ENCODE data around the gene PSD. TPM values are rescaled to one million over a fixed set of nuclear protein-coding genes. Genes with fewer than 3 reads are reported as not detected.
"Not testable (repeated sequence)": the region's sequence is repeated elsewhere in the genome, so short reads cannot be mapped to it uniquely, and the experiment has no call there.

Gene PSD
- total and polyA plus RNA-seq, 5 experiments from 2014 or later = 4.9 to 13.3 (median 5.9) TPM

DNA sequence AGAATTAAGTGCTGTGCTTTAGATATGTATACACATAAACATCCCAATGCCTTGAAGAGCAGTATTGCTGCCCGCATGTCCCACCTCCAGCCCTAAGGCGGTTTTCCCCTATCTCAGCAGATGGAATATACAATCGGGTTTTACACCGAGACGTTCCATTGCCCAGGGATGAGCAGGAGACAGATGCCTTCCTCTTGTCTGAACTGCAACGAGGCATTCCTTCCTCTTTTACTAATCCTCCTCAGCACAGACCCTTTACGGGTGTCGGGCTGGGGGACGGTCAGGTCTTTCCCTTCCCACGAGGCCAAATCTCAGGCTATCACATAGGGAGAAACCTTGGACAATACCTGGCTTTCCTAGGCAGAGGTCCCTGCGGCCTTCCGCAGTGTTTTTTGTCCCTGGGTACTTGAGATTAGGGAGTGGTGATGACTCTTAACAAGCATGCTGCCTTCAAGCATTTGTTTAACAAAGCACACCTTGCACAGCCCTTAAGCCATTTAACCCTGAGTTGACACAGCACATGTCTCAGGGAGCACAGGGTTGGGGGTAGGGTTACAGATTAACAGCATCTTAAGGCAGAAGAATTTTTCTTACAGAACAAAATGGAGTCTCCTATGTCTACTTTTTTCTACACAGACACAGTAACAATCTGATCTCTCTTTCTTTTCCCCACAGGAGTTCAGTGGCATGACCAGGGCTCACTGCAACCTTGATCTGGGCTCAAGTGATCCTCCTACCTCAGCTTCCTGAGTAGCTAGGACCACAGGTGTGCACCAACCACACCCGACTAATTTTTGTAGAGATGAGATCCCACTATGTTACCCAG, 36.3 kb upstream of the PSD start:
- Mint-ChIP-seq H3K36me3 (peaks cover 0 to 22% (median 3%) of the 10 kb centered on the region in 3 donors), H3K4me3 (peak overlapping the region in 1 of 10 donors; percentile 11), H3K27ac (peak overlapping the region in 6 of 10 donors; percentile 33 to 85 (median 66)), H3K4me1 (peaks cover 12 to 32% (median 21%) of the 10 kb centered on the region in 4 donors)
- ATAC-seq, H3K9me3 Mint-ChIP-seq, H3K27me3 Mint-ChIP-seq, POLR2A ChIA-PET, DNase-seq: not testable (repeated sequence)

DNA sequence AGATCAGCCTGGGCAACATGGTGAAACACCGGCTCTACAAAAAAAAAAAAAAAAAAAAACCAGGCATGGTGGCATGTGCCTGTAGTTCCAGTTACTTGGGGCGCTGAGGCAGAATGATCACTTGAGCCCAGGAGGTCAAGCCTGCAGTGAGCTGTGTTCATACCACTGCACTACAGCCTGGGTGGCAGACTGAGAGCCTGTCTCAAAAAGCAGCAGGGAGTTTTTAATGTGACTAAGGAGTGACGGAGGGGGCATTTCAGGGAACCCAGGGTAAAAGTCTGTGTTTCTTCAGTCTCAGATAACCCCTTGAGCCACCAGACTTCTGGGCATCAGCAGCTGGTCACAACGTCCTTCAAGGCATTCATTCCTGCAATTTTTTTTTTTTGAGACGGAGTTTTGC, 34.9 kb upstream of the PSD start:
- ATAC-seq = no peak
- peak overlapping the region in 3 of 10 donors; percentile 55 to 81 (median 65) for H3K27ac Mint-ChIP-seq
- peaks cover 0 to 22% (median 3%) of the 10 kb centered on the region in 3 donors for H3K36me3 Mint-ChIP-seq
- no peak for DNase-seq
- H3K9me3 Mint-ChIP-seq = no peaks in the 10 kb centered on the region
- POLR2A ChIA-PET = interaction anchor here (0.6 to 6.9 kb wide), 5 partner anchors 18 to 52 kb away, joined by 3 to 184 read pairs (median 59); partner anchors contain the start of genes CUEDC2 and FBXL15
- no peak overlapping the region for H3K4me3 Mint-ChIP-seq
- no peaks in the 10 kb centered on the region for H3K27me3 Mint-ChIP-seq
- H3K4me1 Mint-ChIP-seq = peaks cover 10 to 36% (median 31%) of the 10 kb centered on the region in 4 donors

GRCh38 chr10:102452672-102453340, 34.2 kb upstream of the PSD start:
- peak overlapping the region; percentile 5 to 89 (median 76) for H3K4me3 Mint-ChIP-seq
- DNase-seq = no peak
- ATAC-seq = no peak
- POLR2A ChIA-PET = interaction anchor here (0.6 to 6.9 kb wide), 7 partner anchors 16 to 56 kb away, joined by 3 to 184 read pairs (median 59); partner anchors contain the start of genes CUEDC2, FBXL15 and NFKB2
- H3K4me1 Mint-ChIP-seq = peaks cover 10 to 34% (median 31%) of the 10 kb centered on the region in 4 donors
- no peaks in the 10 kb centered on the region for H3K27me3 Mint-ChIP-seq
- H3K9me3 Mint-ChIP-seq = no peaks in the 10 kb centered on the region
- peaks cover 0 to 22% (median 3%) of the 10 kb centered on the region in 3 donors for H3K36me3 Mint-ChIP-seq
- peak overlapping the region; percentile 9 to 83 (median 70) for H3K27ac Mint-ChIP-seq

DNA sequence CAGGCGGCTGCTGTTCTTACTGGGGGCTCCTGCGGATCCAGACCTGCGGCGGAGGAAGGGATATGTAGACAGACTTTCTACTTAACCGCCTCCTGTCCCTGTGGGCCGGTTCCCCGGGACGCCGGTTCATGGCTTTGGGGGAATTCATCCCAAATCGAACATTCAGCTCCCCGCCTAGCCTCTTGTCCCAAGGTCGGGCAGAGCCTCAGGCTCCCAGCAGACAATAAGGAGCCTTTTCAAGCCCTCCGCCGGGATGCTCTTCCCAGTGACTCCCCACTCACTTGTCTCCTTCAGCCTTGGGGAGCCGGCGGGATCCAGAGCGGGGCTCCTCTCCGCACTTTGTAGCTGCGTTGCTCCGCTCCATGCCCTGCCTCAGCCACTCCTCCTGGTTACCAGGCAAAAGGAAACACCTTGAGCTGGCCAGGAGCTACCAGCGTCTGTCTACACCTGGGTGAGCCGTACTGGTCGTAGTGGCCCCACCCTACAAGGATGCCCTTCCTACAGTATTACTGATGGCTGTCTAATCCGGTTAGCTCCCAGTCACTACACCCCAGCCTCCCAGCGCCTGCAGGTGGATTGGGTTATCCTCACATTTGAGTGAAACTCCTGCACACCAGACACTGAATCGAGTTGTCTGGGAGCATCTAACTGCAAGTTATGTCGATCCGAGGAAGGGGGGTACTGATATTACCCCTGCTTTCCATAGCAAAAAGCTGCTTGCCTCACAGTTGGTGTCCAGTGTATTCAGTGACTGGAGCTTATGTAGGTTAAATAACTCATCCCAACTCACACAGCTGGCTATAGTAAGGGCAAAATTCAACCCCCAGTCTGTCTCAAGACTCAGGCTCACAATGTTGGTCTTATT, 32.8 kb upstream of the PSD start, which contains the start of gene C10orf95:
C10orf95 (minus strand) TSS at position 439 of the 865 bp plus-strand sequence. CDS start 450 bp downstream, outside the sequence.
- no peak for ATAC-seq
- Mint-ChIP-seq H3K27ac (peak within 1 kb of the TSS; percentile 67 to 92 (median 86)), H3K4me1 (peaks cover 10 to 32% (median 28%) of the 10 kb centered on the region in 4 donors), H3K27me3 (no peaks in the 10 kb centered on the region), H3K36me3 (peaks cover 0 to 22% (median 2%) of the 10 kb centered on the region in 3 donors), H3K9me3 (no peaks in the 10 kb centered on the region), H3K4me3 (peak within 1 kb of the TSS; percentile 80 to 96 (median 88))
- peak in 1 of 10 donors; percentile 9 for DNase-seq
- POLR2A ChIA-PET = interaction anchor here (0.7 to 6.9 kb wide), 25 partner anchors 9 to 1421 kb away, joined by 3 to 184 read pairs (median 6); partner anchors contain the start of genes ACTR1A, CUEDC2, FBXL15 and GBF1

DNA sequence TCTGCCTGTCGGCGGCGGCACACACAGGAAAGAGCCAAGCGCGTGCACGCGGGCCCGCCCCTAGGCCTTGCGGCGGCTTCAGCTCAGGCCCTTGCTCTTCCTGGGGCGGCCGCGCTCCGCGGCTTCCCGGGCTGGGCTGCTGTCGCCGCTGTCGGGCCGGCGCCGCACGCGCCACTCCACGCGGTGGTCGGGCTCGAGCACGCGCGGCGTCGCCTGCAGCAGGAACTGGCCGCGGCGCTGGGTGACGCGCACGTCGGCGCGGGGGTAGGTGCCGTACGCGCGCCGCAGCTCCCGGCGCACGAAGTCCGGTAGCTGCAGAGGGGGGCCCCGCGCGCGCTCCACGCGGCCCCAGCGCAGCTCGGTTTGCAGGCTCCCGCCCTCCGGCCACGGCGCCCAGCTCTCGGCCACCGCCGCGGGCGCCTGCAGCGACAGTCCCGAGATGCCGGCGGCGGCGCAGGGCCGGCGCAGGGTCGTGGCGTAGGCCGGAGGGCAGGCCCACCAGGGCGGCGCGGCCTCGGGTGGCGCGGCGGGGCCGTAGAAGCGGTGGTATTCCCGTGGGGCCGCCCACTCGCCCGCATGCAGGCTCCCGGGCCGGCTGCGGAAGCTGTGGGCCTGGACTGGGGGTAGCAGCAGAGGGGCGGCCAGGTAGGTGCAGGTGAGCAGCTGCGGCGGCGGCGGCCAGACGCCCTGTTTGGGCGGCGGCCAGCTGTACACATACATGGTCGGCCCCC, 32.0 kb upstream of the PSD start:
- H3K4me3 Mint-ChIP-seq = peak overlapping the region; percentile 89 to 97 (median 93)
- POLR2A ChIA-PET = interaction anchor here (0.9 to 6.9 kb wide), 27 partner anchors 10 to 632 kb away, joined by 3 to 184 read pairs (median 6); partner anchors contain the start of genes ACTR1A, CUEDC2, FBXL15 and GBF1
- ATAC-seq = peak; percentile 86 to 87

GRCh38 chr10:102450124-102450373, 31.5 kb upstream of the PSD start:
- Mint-ChIP-seq H3K9me3 (no peaks in the 10 kb centered on the region), H3K36me3 (peaks cover 0 to 16% (median 0%) of the 10 kb centered on the region in 3 donors), H3K4me1 (peaks cover 10 to 31% (median 27%) of the 10 kb centered on the region in 4 donors), H3K4me3 (peak overlapping the region; percentile 89 to 97 (median 93)), H3K27ac (peak overlapping the region; percentile 79 to 98 (median 95)), H3K27me3 (no peaks in the 10 kb centered on the region)
- POLR2A ChIA-PET = interaction anchor here (0.9 to 6.9 kb wide), 27 partner anchors 9 to 631 kb away, joined by 3 to 184 read pairs (median 6); partner anchors contain the start of genes ACTR1A, CUEDC2, FBXL15 and GBF1
- DNase-seq (no peak), ATAC-seq (no peak)

More for the DNA sequence above, 32.0 kb upstream of the PSD start:
- Mint-ChIP-seq H3K9me3 (no peaks in the 10 kb centered on the region), H3K27ac (peak overlapping the region; percentile 79 to 98 (median 95)), H3K36me3 (peaks cover 0 to 20% (median 0%) of the 10 kb centered on the region in 3 donors), H3K4me1 (peaks cover 10 to 32% (median 28%) of the 10 kb centered on the region in 4 donors), H3K27me3 (no peaks in the 10 kb centered on the region)
- peak; percentile 85 to 95 (median 88) for DNase-seq

- peak; percentile 70 to 93 (median 82) for DNase-seq
- ATAC-seq = peak; percentile 64 to 68
- no peaks in the 10 kb centered on the region for H3K9me3 Mint-ChIP-seq
- peaks cover 0 to 16% (median 0%) of the 10 kb centered on the region in 3 donors for H3K36me3 Mint-ChIP-seq
- H3K4me3 Mint-ChIP-seq = peak overlapping the region; percentile 89 to 97 (median 93)
- peaks cover 12 to 32% (median 26%) of the 10 kb centered on the region in 4 donors for H3K4me1 Mint-ChIP-seq
- no peaks in the 10 kb centered on the region for H3K27me3 Mint-ChIP-seq
- peak overlapping the region; percentile 79 to 98 (median 95) for H3K27ac Mint-ChIP-seq
- POLR2A ChIA-PET = interaction anchor here (1.0 to 6.9 kb wide), 24 partner anchors 8 to 631 kb away, joined by 3 to 184 read pairs (median 7); partner anchors contain the start of genes ACTR1A, CUEDC2, FBXL15 and NFKB2
Measured at GRCh38 chr10:102449321-102450123, 30.9 kb upstream of the PSD start.

- H3K9me3 Mint-ChIP-seq = no peaks in the 10 kb centered on the region
- POLR2A ChIA-PET = no interaction called here
- no peaks in the 10 kb centered on the region for H3K27me3 Mint-ChIP-seq
- peaks cover 0 to 3% (median 0%) of the 10 kb centered on the region in 3 donors for H3K36me3 Mint-ChIP-seq
- H3K4me1 Mint-ChIP-seq = peaks cover 7 to 19% (median 10%) of the 10 kb centered on the region in 4 donors
- H3K4me3 Mint-ChIP-seq = no peak overlapping the region
- DNase-seq = no peak
- no peak overlapping the region for H3K27ac Mint-ChIP-seq
- no peak for ATAC-seq
Measured at GRCh38 chr10:102444851-102445250, 26.3 kb upstream of the PSD start.

DNA sequence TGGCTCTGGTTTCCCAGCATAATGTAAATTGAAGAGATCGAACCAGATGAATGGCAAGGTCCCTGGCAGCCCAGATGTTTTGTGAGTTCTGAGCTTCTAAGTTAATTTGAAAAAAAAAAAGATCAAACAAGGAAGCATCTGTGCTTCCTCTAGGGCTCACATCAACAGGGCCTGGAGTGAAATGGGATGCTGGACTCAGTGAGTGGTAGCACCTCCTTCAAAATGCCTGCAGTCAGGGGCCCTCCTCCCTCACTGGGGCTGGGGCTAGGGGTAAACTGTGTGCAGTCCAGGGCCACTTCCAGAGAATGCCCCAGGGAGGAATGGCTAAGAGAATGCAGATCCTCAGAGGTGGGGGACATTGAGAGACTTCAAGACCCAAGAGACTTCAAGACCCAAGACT, 19.8 kb upstream of the PSD start:
- peak overlapping the region in 5 of 10 donors; percentile 45 to 89 (median 56) for H3K4me3 Mint-ChIP-seq
- H3K27ac Mint-ChIP-seq = peak overlapping the region in 7 of 10 donors; percentile 15 to 94 (median 79)
- ATAC-seq = no peak
- POLR2A ChIA-PET = interaction anchor here (0.8 to 7.5 kb wide), 3 partner anchors 12 to 40 kb away, joined by 3 to 184 read pairs (median 3); partner anchors contain the start of gene C10orf95
- peaks cover 26 to 58% (median 46%) of the 10 kb centered on the region in 4 donors for H3K4me1 Mint-ChIP-seq
- H3K27me3 Mint-ChIP-seq = no peaks in the 10 kb centered on the region
- H3K9me3 Mint-ChIP-seq = no peaks in the 10 kb centered on the region
- DNase-seq = no peak
- peaks cover 0 to 10% (median 0%) of the 10 kb centered on the region in 3 donors for H3K36me3 Mint-ChIP-seq

DNA sequence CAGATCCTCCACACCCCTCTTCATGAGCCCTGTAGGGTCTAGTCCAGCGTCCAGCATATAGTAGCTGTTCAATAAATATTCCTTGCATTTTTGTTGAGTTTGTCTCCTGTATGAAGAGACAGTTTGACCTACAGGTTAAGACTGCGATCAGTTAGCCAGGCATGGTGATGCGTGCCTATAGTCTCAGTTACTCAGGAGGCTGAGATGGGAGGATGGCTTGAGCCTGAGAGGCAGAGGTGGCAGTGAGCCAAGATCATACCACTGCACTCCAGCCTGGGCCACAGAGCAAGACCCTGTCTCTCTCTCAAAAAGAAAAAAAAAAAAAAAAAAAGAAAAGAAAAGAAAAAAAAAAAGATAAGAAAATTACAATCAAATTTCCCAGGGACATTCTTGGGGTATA, 18.9 kb upstream of the PSD start:
- Mint-ChIP-seq H3K9me3 (no peaks in the 10 kb centered on the region), H3K4me1 (peaks cover 31 to 64% (median 54%) of the 10 kb centered on the region in 4 donors), H3K4me3 (peak overlapping the region; percentile 29 to 95 (median 84)), H3K27ac (peak overlapping the region in 8 of 10 donors; percentile 22 to 94 (median 84)), H3K36me3 (peaks cover 0 to 8% (median 0%) of the 10 kb centered on the region in 3 donors), H3K27me3 (peaks cover 0 to 2% (median 0%) of the 10 kb centered on the region in 5 donors)
- POLR2A ChIA-PET = interaction anchor here (0.7 to 7.5 kb wide), 4 partner anchors 13 to 24 kb away, joined by 4 to 184 read pairs (median 66); partner anchors contain the start of genes C10orf95 and FBXL15
- ATAC-seq (no peak), DNase-seq (no peak)

Measured in naive thymus-derived CD8-positive, alpha-beta T cell (primary cell).